ACC112 (cell line): Measurements from ENCODE around the gene UQCR11.

Experiments
- H2AFZ ChIP-seq: fragments of 200-600 bp; sonication (generic); one replicate; pipeline ENCODE4 v1.6.0; 2017; ENCODE audit warnings: antibody characterized with exemption, low read length; ENCODE audit not compliant: unreplicated experiment
- H3K27ac ChIP-seq: fragments of 200-600 bp; sonication (generic); 2 replicates; pipeline ENCODE4 v1.5.1; 2014; ENCODE audit warnings: low read depth, mild to moderate bottlenecking, antibody characterized with exemption, low read length, moderate library complexity
- H3K27me3 ChIP-seq: fragments of 200-600 bp; sonication (generic); 2 replicates; pipeline ENCODE4 v1.6.1; 2014; ENCODE audit warnings: mild to moderate bottlenecking, antibody characterized with exemption, low read length, moderate library complexity, mixed read lengths; ENCODE audit not compliant: insufficient read depth
- H3K36me3 ChIP-seq: fragments of 200-600 bp; sonication (generic); 2 replicates; pipeline ENCODE4 v1.6.1; 2016; ENCODE audit warnings: mild to moderate bottlenecking, antibody characterized with exemption, low read length, moderate library complexity, mixed read lengths; ENCODE audit not compliant: insufficient read depth
- H3K4me1 ChIP-seq: fragments of 200-600 bp; sonication (generic); one replicate; pipeline ENCODE4 v1.6.1; 2016; ENCODE audit warnings: low read length, mixed read lengths; ENCODE audit not compliant: insufficient read depth, unreplicated experiment, control insufficient read depth
- H3K4me3 ChIP-seq: fragments of 200-600 bp; sonication (generic); 2 replicates; pipeline ENCODE4 v1.5.1; 2014; ENCODE audit warnings: mild to moderate bottlenecking, low read depth, low read length
- H3K79me2 ChIP-seq: fragments of 200-600 bp; sonication (generic); one replicate; pipeline ENCODE4 v1.6.0; 2016; ENCODE audit warnings: low read length; ENCODE audit not compliant: control insufficient read depth, unreplicated experiment, insufficient read depth

Gene UQCR11

GRCh38 chr19:1634242-1634937, 29.1 kb upstream of the UQCR11 start:
- H3K79me2 ChIP-seq, result peaks cover 3% of the 10 kb centered on the region
- H3K4me3 ChIP-seq, result no peak overlapping the region
- H3K36me3 ChIP-seq, result peaks cover 15% of the 10 kb centered on the region; the same call in 1 of the 2 replicates
- no peak overlapping the region for H3K27ac ChIP-seq
- no peak overlapping the region for H2AFZ ChIP-seq
- no peaks in the 10 kb centered on the region for H3K27me3 ChIP-seq
- H3K4me1 ChIP-seq, result no peaks in the 10 kb centered on the region

GRCh38 chr19:1633269-1633826, 28.1 kb upstream of the UQCR11 start:
- Histone ChIP-seq H3K27ac (no peak overlapping the region), H3K4me3 (no peak overlapping the region), H2AFZ (no peak overlapping the region), H3K79me2 (peaks cover 3% of the 10 kb centered on the region), H3K4me1 (no peaks in the 10 kb centered on the region), H3K27me3 (no peaks in the 10 kb centered on the region), H3K36me3 (peaks cover 8% of the 10 kb centered on the region; the same call in 1 of the 2 replicates)

GRCh38 chr19:1632462-1633268, 27.4 kb upstream of the UQCR11 start:
- Histone ChIP-seq H3K36me3 (peaks cover 3% of the 10 kb centered on the region; the same call in 1 of the 2 replicates), H3K79me2 (peaks cover 3% of the 10 kb centered on the region), H3K27ac (no peak overlapping the region), H3K27me3 (no peaks in the 10 kb centered on the region), H3K4me1 (no peaks in the 10 kb centered on the region), H2AFZ (no peak overlapping the region), H3K4me3 (no peak overlapping the region)

GRCh38 chr19:1631557-1632100, 26.4 kb upstream of the UQCR11 start:
- Histone ChIP-seq H3K4me1 (no peaks in the 10 kb centered on the region), H3K4me3 (no peak overlapping the region), H3K27me3 (no peaks in the 10 kb centered on the region), H3K36me3 (peaks cover 2% of the 10 kb centered on the region; the same call in 1 of the 2 replicates), H3K79me2 (no peaks in the 10 kb centered on the region), H2AFZ (no peak overlapping the region), H3K27ac (no peak overlapping the region)

GRCh38 chr19:1630811-1631210, 25.5 kb upstream of the UQCR11 start:
- H3K4me1 ChIP-seq, result no peaks in the 10 kb centered on the region
- no peaks in the 10 kb centered on the region for H3K36me3 ChIP-seq
- H3K4me3 ChIP-seq, result no peak overlapping the region
- no peak overlapping the region for H3K27ac ChIP-seq
- no peaks in the 10 kb centered on the region for H3K27me3 ChIP-seq
- H3K79me2 ChIP-seq, result no peaks in the 10 kb centered on the region
- H2AFZ ChIP-seq, result no peak overlapping the region

- Histone ChIP-seq H3K27ac (no peak overlapping the region), H2AFZ (no peak overlapping the region), H3K4me1 (no peaks in the 10 kb centered on the region), H3K79me2 (no peaks in the 10 kb centered on the region), H3K27me3 (no peaks in the 10 kb centered on the region), H3K4me3 (no peak overlapping the region), H3K36me3 (no peaks in the 10 kb centered on the region)
These were observed 24.8 kb upstream of the UQCR11 start for GRCh38 chr19:1630012-1630411.

- H3K27ac ChIP-seq, result no peak overlapping the region
- H3K4me3 ChIP-seq, result no peak overlapping the region
- H3K79me2 ChIP-seq, result no peaks in the 10 kb centered on the region
- peaks cover 3% of the 10 kb centered on the region; the same call in 1 of the 2 replicates for H3K36me3 ChIP-seq
- no peaks in the 10 kb centered on the region for H3K4me1 ChIP-seq
- H2AFZ ChIP-seq, result no peak overlapping the region
- no peaks in the 10 kb centered on the region for H3K27me3 ChIP-seq
These were observed 24.1 kb upstream of the UQCR11 start for GRCh38 chr19:1629256-1629808.

GRCh38 chr19:1627194-1627593, 21.9 kb upstream of the UQCR11 start:
- Histone ChIP-seq H2AFZ (no peak overlapping the region), H3K4me1 (no peaks in the 10 kb centered on the region), H3K27me3 (no peaks in the 10 kb centered on the region), H3K79me2 (no peaks in the 10 kb centered on the region), H3K4me3 (no peak overlapping the region), H3K36me3 (peaks cover 3% of the 10 kb centered on the region; the same call in 1 of the 2 replicates), H3K27ac (no peak overlapping the region)

GRCh38 chr19:1626417-1627010, 21.3 kb upstream of the UQCR11 start:
- no peaks in the 10 kb centered on the region for H3K79me2 ChIP-seq
- no peaks in the 10 kb centered on the region for H3K27me3 ChIP-seq
- H3K27ac ChIP-seq, result no peak overlapping the region
- peaks cover 3% of the 10 kb centered on the region; the same call in 1 of the 2 replicates for H3K36me3 ChIP-seq
- no peak overlapping the region for H2AFZ ChIP-seq
- H3K4me1 ChIP-seq, result no peaks in the 10 kb centered on the region
- H3K4me3 ChIP-seq, result no peak overlapping the region

GRCh38 chr19:1624458-1624857, 19.2 kb upstream of the UQCR11 start:
- Histone ChIP-seq H2AFZ (no peak overlapping the region), H3K4me3 (no peak overlapping the region), H3K79me2 (no peaks in the 10 kb centered on the region), H3K27me3 (no peaks in the 10 kb centered on the region), H3K36me3 (peaks cover 3% of the 10 kb centered on the region; the same call in 1 of the 2 replicates), H3K4me1 (no peaks in the 10 kb centered on the region), H3K27ac (no peak overlapping the region)
